Heart right ventricle (tissue), 16 donors: ENCODE results near the gene NEK11. TPM values are rescaled to one million over a fixed set of nuclear protein-coding genes. Genes with fewer than 3 reads are reported as not detected.

Experiments
- ATAC-seq, 8 donors: fragments of 200-7000 bp; cut with Tn5 transposase; one replicate each; pipeline ENCODE4 v1.9.1; 2020; ENCODE audit warnings: mild to moderate bottlenecking in 8 of 8, moderate library complexity in 8 of 8, moderate number of reproducible peaks in 1 of 8
- DNase-seq, 2 donors: peaks; one replicate each; pipeline ENCODE4 v3.0.0-alpha.2; 2020
- H3K27ac ChIP-seq, 10 donors: fragments of 200-600 bp; sonication (generic) in 2 of 10; one replicate each; pipeline versions ENCODE4 v1.5.0 to v1.8.0; 2020 to 2022; ENCODE audit warnings: mild to moderate bottlenecking in 3 of 10
- H3K27me3 ChIP-seq, 7 donors: fragments of 200-600 bp; one replicate each; pipeline ENCODE4 v1.8.0; 2021 to 2022; ENCODE audit warnings: mild to moderate bottlenecking in 2 of 7
- H3K36me3 ChIP-seq, 9 donors: fragments of 200-600 bp; sonication (generic) in 1 of 9; one replicate each; pipeline versions ENCODE4 v1.5.0 to v1.8.0; 2020 to 2022; ENCODE audit warnings: mild to moderate bottlenecking in 2 of 9
- H3K4me1 ChIP-seq, 9 donors: fragments of 200-600 bp; sonication (generic) in 1 of 9; one replicate each; pipeline versions ENCODE4 v1.5.0 to v1.8.0; 2020 to 2022; ENCODE audit warnings: mild to moderate bottlenecking in 4 of 9
- H3K4me3 ChIP-seq, 10 donors: fragments of 200-600 bp; sonication (generic) in 2 of 10; one replicate each; pipeline versions ENCODE4 v1.5.0 to v1.8.0; 2020 to 2022; ENCODE audit warnings: mild to moderate bottlenecking in 7 of 10, moderate library complexity in 2 of 10
- H3K9me3 ChIP-seq, 11 donors: fragments of 200-600 bp in 10 of 11; sonication (generic) in 2 of 11; one replicate each; pipeline versions ENCODE4 v1.5.0 to v1.8.0; 2013 to 2022; ENCODE audit warnings: mild to moderate bottlenecking in 2 of 11, control low read depth in 1 of 11, moderate library complexity in 1 of 11
- WGBS, 2 donors: extraction: QIAGEN DNeasy Blood & Tissue Kit; methylation state at CpG; one replicate each; pipeline ENCODE4 v1.1.7; 2013; ENCODE audit warnings: inconsistent platforms in 1 of 2; 5-methylcytosine and 5-hydroxymethylcytosine counted together
- intact Hi-C, 10 donors: fragments of 100-400 bp; cut with DNase I; formaldehyde crosslinking; loops; one replicate each; pipeline versions ENCODE4 v1.11.1 to v1.14.2; 2022
- polyA plus RNA-seq, 2 donors: library from polyadenylated mRNA; stranded (reverse); fragments of 200-250 nt; gene quantifications; one replicate each; pipeline ENCODE4 v1.2.3, GENCODE V29; 2013
- total RNA-seq, 10 donors: library from RNA; stranded (reverse); fragmentation: NEBNext Ultra II Directional in 3 of 10; extraction: Animal tissue kit (Norgen Biotek cat#: 25700) in 3 of 10; gene quantifications; one replicate each; pipeline versions ENCODE4 v1.2.1 to v1.2.4, GENCODE V29; 2021 to 2023
- TF ChIP-seq, protein P1 (sequence below), 9 donors: fragments of 200-600 bp; sonication (generic) in 2 of 9; IDR thresholded peaks; one replicate each; pipeline versions ENCODE4 v1.5.0 to v1.8.0; 2021 to 2022; ENCODE audit warnings: antibody characterized with exemption in 9 of 9, mild to moderate bottlenecking in 5 of 9, moderate library complexity in 1 of 9
- donor health status: Arrhythmogenic right ventricular cardiomyopathy.
- donor health status: ischemic (EF 13 %, LVEDD 7.1; RV severe dilation, severe dysfunction).
- donor health status: healthy with polysubstance abuse.
- donor health status: DM: no; HTN: yes; CAD: no.
- donor health status: DM: no; HTN: no; CAD: no.
- donor health status: ischemic (EF 25% LVEDD 6.9; RV normal size, moderate dysfunction).
- donor health status: ischemic (EF 25% LVEDD 5.7; RV mildly dilated, moderate dysfunction).
- donor health status: healthy.
- donor health status: DM: yes; HTN: yes; CAD: no.
- donor health status: Ischemic cardiomyopathy.
- donor health status: ischemic (EF 35%, LVEDD 5.7; RV mildly dilated, moderate dysfunction).
- donor health status: nonischemic (EF 11% LVEDD 7.7; RV severe dilation, severe dysfunction).
- donor health status: DM: yes; HTN: yes; CAD: no.
- donor health status: PGD.
- donor health status: ischemic (EF 29% LVEDD 5.4; RV normal size, mild dysfunction).
- donor health status: nonischemic (EF 23%, LVEDD 6.1; RV moderate dilation, normal function).

Gene NEK11
- total and polyA plus RNA-seq, 12 donors: 0.88 to 3.7 (median 1.9) TPM

- Histone ChIP-seq H3K27me3 (no peaks in the 10 kb centered on the region), H3K4me1 (peaks cover 5 to 46% (median 19%) of the 10 kb centered on the region in 9 donors), H3K4me3 (no peak overlapping the region), H3K36me3 (no peaks in the 10 kb centered on the region), H3K27ac (peak overlapping the region in 8 of 10 donors; percentile 19 to 85 (median 79)), H3K9me3 (peaks cover 0 to 7% (median 0%) of the 10 kb centered on the region in 11 donors)
- 69% methylated on average over 2 of the region's 2 CpGs for WGBS, 2 donors
- intact Hi-C loops: loop anchor here in 1 of 10 donors (2.0 kb wide), 1 partner anchor 34 kb away; no protein-coding TSS in a partner anchor
- TF ChIP-seq, protein P1, sequence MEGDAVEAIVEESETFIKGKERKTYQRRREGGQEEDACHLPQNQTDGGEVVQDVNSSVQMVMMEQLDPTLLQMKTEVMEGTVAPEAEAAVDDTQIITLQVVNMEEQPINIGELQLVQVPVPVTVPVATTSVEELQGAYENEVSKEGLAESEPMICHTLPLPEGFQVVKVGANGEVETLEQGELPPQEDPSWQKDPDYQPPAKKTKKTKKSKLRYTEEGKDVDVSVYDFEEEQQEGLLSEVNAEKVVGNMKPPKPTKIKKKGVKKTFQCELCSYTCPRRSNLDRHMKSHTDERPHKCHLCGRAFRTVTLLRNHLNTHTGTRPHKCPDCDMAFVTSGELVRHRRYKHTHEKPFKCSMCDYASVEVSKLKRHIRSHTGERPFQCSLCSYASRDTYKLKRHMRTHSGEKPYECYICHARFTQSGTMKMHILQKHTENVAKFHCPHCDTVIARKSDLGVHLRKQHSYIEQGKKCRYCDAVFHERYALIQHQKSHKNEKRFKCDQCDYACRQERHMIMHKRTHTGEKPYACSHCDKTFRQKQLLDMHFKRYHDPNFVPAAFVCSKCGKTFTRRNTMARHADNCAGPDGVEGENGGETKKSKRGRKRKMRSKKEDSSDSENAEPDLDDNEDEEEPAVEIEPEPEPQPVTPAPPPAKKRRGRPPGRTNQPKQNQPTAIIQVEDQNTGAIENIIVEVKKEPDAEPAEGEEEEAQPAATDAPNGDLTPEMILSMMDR (IDR thresholded peaks at IDR 0.05): no peak
- DNase-seq (no peak), ATAC-seq (no peak)
Observed at GRCh38 chr3:131348911-131349310, 322.2 kb downstream of the NEK11 start.

- 53 to 68% methylated on average over 5 of the region's 5 CpGs for whole genome bisulfite sequencing, 2 donors
- intact Hi-C loops: loop anchor here in 1 of 10 donors (2.0 kb wide), 1 partner anchor 33 kb away; no protein-coding TSS in a partner anchor
- H3K27ac ChIP-seq: peak overlapping the region; percentile 19 to 85 (median 78)
- DNase-seq (no peak), ATAC-seq (peak in 6 of 8 donors; percentile 67 to 81 (median 76))
- no peaks in the 10 kb centered on the region for H3K36me3 ChIP-seq
- peaks cover 5 to 51% (median 25%) of the 10 kb centered on the region in 9 donors for H3K4me1 ChIP-seq
- peak overlapping the region in 4 of 10 donors; percentile 2 to 11 (median 4) for H3K4me3 ChIP-seq
- H3K9me3 ChIP-seq: peaks cover 0 to 3% (median 0%) of the 10 kb centered on the region in 11 donors
- TF ChIP-seq, protein P1 (IDR thresholded peaks at IDR 0.05): no peak
- H3K27me3 ChIP-seq: no peaks in the 10 kb centered on the region
Observed at GRCh38 chr3:131349454-131349853, 322.8 kb downstream of the NEK11 start.

DNA sequence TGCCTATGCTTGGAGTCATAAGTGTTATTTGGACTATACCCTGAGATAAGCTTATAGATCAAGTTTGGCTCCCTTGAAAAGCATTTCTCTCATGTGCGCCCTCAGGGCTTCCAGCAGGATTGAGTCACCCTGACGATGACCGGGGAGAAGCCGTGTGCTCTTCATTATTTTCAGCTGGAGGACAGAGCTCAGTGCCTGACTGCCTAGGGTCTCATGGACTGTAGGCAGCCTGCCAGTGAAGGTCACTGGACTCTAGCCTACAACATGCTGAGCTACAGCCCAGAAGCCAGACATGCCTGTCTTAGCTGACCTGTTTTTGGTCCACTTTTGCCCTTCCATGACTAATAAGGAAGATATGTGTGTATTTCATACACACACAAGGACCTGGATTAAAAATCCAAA lies 323.3 kb downstream of the NEK11 start:
- no peaks in the 10 kb centered on the region for H3K36me3 ChIP-seq
- TF ChIP-seq, protein P1 (IDR thresholded peaks at IDR 0.05): no peak
- peaks cover 5 to 56% (median 25%) of the 10 kb centered on the region in 9 donors for H3K4me1 ChIP-seq
- DNase-seq (peak; percentile 39 to 57), ATAC-seq (peak; percentile 59 to 86 (median 78))
- intact Hi-C loops: loop anchor here in 1 of 10 donors (2.0 kb wide), 1 partner anchor 33 kb away; no protein-coding TSS in a partner anchor
- no peaks in the 10 kb centered on the region for H3K27me3 ChIP-seq
- no peaks in the 10 kb centered on the region for H3K9me3 ChIP-seq
- WGBS, 2 donors: 37 to 61% methylated on average over 4 of the region's 4 CpGs
- H3K27ac ChIP-seq: peak overlapping the region; percentile 19 to 85 (median 78)
- peak overlapping the region in 4 of 10 donors; percentile 2 to 11 (median 4) for H3K4me3 ChIP-seq

DNA sequence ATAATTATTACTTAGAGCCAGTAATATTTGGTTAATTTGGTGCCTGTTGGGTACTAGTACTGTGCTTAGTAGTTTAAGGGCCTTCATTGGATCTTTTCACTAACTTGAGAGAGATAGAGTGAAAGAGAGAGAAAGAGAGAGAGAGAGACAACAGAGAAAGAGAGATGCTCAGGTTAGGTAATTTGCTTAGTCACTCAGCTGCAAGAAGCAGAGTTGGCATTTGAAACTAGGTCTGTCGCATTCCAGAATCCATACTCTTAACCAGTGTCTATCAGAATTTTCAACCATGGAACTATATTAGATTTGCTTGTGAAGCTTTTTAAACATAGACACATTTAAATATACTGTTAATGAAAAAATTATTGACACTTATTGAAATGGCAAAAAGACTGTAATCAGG lies 323.8 kb downstream of the NEK11 start:
- Histone ChIP-seq H3K4me3 (no peak overlapping the region), H3K4me1 (peaks cover 5 to 57% (median 25%) of the 10 kb centered on the region in 9 donors), H3K36me3 (no peaks in the 10 kb centered on the region), H3K27me3 (no peaks in the 10 kb centered on the region), H3K27ac (peak overlapping the region in 8 of 10 donors; percentile 37 to 85 (median 79)), H3K9me3 (no peaks in the 10 kb centered on the region)
- no peak for DNase-seq
- no peak for ATAC-seq
- TF ChIP-seq, protein P1 (IDR thresholded peaks at IDR 0.05): no peak
- 93 to 94% methylated on average over 1 of the region's 1 CpG for WGBS, 2 donors
- intact Hi-C loops: no loop called here
